GM12878 (cell line): Measurements from ENCODE around the gene RIMS3.

Source experiments
- CHD2 ChIP-seq: IDR thresholded peaks from 2 replicates; pipeline ENCODE4 v1.6.1; 2011; ENCODE audit warnings: low read depth, low read length, improper control_type of control experiment, borderline replicate concordance
- NBN ChIP-seq: fragments of 450-650 bp; IDR thresholded peaks from 2 replicates; pipeline ENCODE4 v1.6.1; 2016
- POLR2A ChIP-seq: IDR thresholded peaks from 2 replicates; pipeline ENCODE4 v1.6.1; 2011; ENCODE audit warnings: low read depth, mild to moderate bottlenecking, low read length
- TAF1 ChIP-seq: IDR thresholded peaks from 2 replicates; pipeline ENCODE4 v1.6.1; 2011; ENCODE audit warnings: mild to moderate bottlenecking, low read depth, low read length, borderline replicate concordance
- TARDBP ChIP-seq: IDR thresholded peaks from 2 replicates; pipeline ENCODE4 v1.6.1; 2016; ENCODE audit warnings: borderline replicate concordance
- ZNF384 ChIP-seq: IDR thresholded peaks from 2 replicates; pipeline ENCODE4 v1.6.1; 2012; ENCODE audit warnings: low read depth, mild to moderate bottlenecking, low read length, improper control_type of control experiment, borderline replicate concordance
- TF ChIP-seq, protein P1 (sequence below): IDR thresholded peaks from 2 replicates; pipeline ENCODE4 v1.6.1; 2012; ENCODE audit warnings: low read depth, low read length, improper control_type of control experiment
- TF ChIP-seq, protein P2 (sequence below): IDR thresholded peaks from 2 replicates; pipeline ENCODE4 v1.6.1; 2012; ENCODE audit warnings: low read depth, low read length, improper control_type of control experiment

DNA sequence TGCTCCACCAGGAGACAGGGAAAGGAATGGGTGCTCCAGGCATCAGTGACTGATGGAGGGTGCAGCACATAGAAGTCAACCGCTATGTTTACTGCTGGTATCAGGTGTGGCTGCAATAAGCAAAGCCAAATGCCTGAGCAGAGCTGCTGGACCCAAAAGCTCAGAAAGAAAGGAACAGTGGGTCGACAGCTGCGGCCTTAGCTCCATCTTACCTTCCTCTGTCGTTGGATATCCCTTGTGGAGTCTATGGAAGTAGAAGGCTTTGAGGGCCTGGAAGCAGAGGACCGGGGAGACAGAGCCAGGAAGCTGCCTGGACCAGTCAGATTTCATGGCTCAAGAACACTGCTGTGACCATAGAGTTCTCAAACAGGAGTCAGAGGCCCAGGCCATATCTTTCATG lies 45.3 kb downstream of the RIMS3 start:
- TF ChIP-seq, protein P1, sequence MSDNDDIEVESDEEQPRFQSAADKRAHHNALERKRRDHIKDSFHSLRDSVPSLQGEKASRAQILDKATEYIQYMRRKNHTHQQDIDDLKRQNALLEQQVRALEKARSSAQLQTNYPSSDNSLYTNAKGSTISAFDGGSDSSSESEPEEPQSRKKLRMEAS, result no peak
- TF ChIP-seq TAF1 (no peak), ZNF384 (no peak), CHD2 (no peak), NBN (no peak), TARDBP (no peak), POLR2A (no peak)
- TF ChIP-seq, protein P2, sequence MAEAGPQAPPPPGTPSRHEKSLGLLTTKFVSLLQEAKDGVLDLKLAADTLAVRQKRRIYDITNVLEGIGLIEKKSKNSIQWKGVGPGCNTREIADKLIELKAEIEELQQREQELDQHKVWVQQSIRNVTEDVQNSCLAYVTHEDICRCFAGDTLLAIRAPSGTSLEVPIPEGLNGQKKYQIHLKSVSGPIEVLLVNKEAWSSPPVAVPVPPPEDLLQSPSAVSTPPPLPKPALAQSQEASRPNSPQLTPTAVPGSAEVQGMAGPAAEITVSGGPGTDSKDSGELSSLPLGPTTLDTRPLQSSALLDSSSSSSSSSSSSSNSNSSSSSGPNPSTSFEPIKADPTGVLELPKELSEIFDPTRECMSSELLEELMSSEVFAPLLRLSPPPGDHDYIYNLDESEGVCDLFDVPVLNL, result no peak
